Pancreas (tissue), 10 donors: ENCODE results near the gene MIR17HG. TPM values are rescaled to one million over a fixed set of nuclear protein-coding genes. Genes with fewer than 3 reads are reported as not detected.

Source experiments
- ATAC-seq, 4 donors: fragments of 200-7000 bp; cut with Tn5 transposase; one replicate each; pipeline versions ENCODE4 v1.8.0 to v1.9.1; 2020; ENCODE audit warnings: mild to moderate bottlenecking in 4 of 4, moderate library complexity in 4 of 4
- DNase-seq, 6 donors: peaks; one replicate each; pipeline ENCODE4 v3.0.0-alpha.2; 2020
- FAIRE-seq: peaks from 2 replicates; lab custom pipeline; 2012; peaks lifted over from hg19 to GRCh38; lab: Jason Lieb, UNC
- H3K27ac ChIP-seq, 4 donors: fragments of 200-600 bp; sonication (generic); 1 replicate in 3 of 4; 2 replicates in 1 of 4; pipeline versions ENCODE4 v1.5.0 to v1.8.0; 2020
- H3K27me3 ChIP-seq, 4 donors: fragments of 200-600 bp; one replicate each; pipeline ENCODE4 v1.8.0; 2021
- H3K36me3 ChIP-seq, 3 donors: fragments of 200-600 bp; sonication (generic) in 1 of 3; one replicate each; pipeline versions ENCODE4 v1.5.0 to v1.8.0; 2020 to 2021
- H3K4me1 ChIP-seq, 3 donors: fragments of 200-600 bp; one replicate each; pipeline ENCODE4 v1.8.0; 2021
- H3K4me3 ChIP-seq, 4 donors: fragments of 200-600 bp; sonication (generic) in 2 of 4; one replicate each; pipeline versions ENCODE4 v1.5.0 to v1.8.0; 2020 to 2021
- H3K9me3 ChIP-seq, 4 donors: fragments of 200-600 bp; one replicate each; pipeline ENCODE4 v1.8.0; 2021
- CTCF ChIP-seq, 4 donors: fragments of 200-600 bp; sonication (generic) in 3 of 4; IDR thresholded peaks; one replicate each; pipeline versions ENCODE4 v1.5.0 to v1.8.0; 2021; ENCODE audit warnings: antibody characterized with exemption in 4 of 4
- WGBS, 2 donors: extraction: QIAGEN DNeasy Blood & Tissue Kit; methylation state at CpG; one replicate each; pipeline ENCODE4 v1.1.7; 2013; 5-methylcytosine and 5-hydroxymethylcytosine counted together
- intact Hi-C, 3 donors: fragments of 100-400 bp; cut with DNase I; formaldehyde crosslinking; loops; one replicate each; pipeline versions ENCODE4 v1.11.1 to v1.14.2; 2022
- polyA plus RNA-seq, 2 donors: library from polyadenylated mRNA; stranded (reverse); fragments of 200-250 nt; gene quantifications; one replicate each; pipeline ENCODE4 v1.2.3, GENCODE V29; 2013
- total RNA-seq, 6 donors: library from RNA; stranded (reverse); fragmentation: NEBNext Ultra II Directional in 4 of 6; extraction: Animal tissue kit (Norgen Biotek cat#: 25700) in 4 of 6; gene quantifications; one replicate each; pipeline versions ENCODE4 v1.2.1 to v1.2.4, GENCODE V29; 2021 to 2023
- donor health status: healthy with polysubstance abuse.
- donor health status: DM: no; HTN: no; CAD: no; lungs with moderate emphysema.
- donor health status: DM: no; HTN: no; CAD: no.
- donor health status: control.
- donor health status: control.
- donor health status: Bipolar disorder and iron deficiency.
- donor health status: DM: yes; HTN: yes; CAD: no.
- donor health status: DM: no; HTN: no; CAD: no.
- donor health status: DM: no; HTN: no; CAD: no.
- donor health status: DM: yes; HTN: yes; CAD: no.

Gene MIR17HG
- total and polyA plus RNA-seq, 8 donors: 2.3 to 6.0 (median 3.8) TPM

DNA sequence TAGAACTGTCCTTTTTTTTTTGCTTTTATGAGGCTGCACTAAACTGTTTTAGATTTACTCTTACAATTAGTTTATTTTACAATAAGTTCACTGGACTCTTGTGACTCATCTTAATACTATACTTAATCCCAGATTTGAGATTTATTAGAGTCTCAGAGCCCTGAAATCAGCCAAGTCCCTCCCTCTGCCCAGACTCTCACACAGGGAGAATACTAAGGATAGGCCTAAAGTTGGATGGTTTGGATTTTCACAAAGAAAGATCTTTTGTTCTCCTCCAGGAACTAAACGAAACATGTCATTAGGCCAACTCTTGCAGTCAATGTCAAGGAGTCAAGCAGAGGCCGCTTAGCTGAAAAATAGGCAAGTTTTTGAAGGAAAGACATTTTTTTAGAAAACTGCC is 42.7 kb upstream of the MIR17HG start:
- no peak for DNase-seq
- intact Hi-C loops: no loop called here

DNA sequence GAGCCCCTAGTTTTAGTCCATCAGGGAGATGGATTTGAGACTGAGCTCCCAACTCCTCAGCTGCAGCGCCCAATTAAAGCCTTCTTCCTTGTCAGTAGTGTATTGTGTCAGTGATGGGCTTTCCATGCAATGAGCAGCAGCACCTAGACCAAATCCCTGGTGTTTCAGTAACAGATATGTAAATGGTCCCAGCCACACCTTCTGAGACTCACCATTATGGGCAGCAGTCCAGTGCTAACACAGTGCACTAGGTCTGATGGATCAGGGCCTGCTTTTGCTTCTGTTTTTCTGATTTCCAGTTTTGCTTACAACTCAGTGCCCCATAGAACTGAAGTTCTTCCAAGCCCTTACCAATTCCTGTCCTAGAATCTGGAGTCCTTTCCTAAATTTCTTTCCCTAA is 41.8 kb upstream of the MIR17HG start:
- Histone ChIP-seq H3K4me3 (no peak overlapping the region), H3K27me3 (peaks cover 0 to 7% (median 0%) of the 10 kb centered on the region in 4 donors), H3K36me3 (no peaks in the 10 kb centered on the region), H3K9me3 (no peaks in the 10 kb centered on the region), H3K4me1 (no peaks in the 10 kb centered on the region), H3K27ac (no peak overlapping the region)
- intact Hi-C loops: no loop called here
- DNase-seq (no peak), FAIRE-seq (no peak), ATAC-seq (no peak)
- TF ChIP-seq CTCF (IDR thresholded peaks at IDR 0.05): no peak
- WGBS, 2 donors: 86 to 93% methylated on average over 1 of the region's 1 CpG

More for the DNA sequence above, 42.7 kb upstream of the MIR17HG start:
- peaks cover 0 to 7% (median 0%) of the 10 kb centered on the region in 4 donors for H3K27me3 ChIP-seq
- no peak overlapping the region for H3K4me3 ChIP-seq
- WGBS, 2 donors: 60 to 63% methylated on average over 2 of the region's 2 CpGs
- H3K36me3 ChIP-seq: no peaks in the 10 kb centered on the region
- no peaks in the 10 kb centered on the region for H3K9me3 ChIP-seq
- no peak overlapping the region for H3K27ac ChIP-seq
- H3K4me1 ChIP-seq: no peaks in the 10 kb centered on the region
- TF ChIP-seq CTCF (IDR thresholded peaks at IDR 0.05): no peak
- FAIRE-seq (no peak), ATAC-seq (no peak)

- ATAC-seq: no peak
- no peak for DNase-seq
- Histone ChIP-seq H3K4me3 (no peak overlapping the region), H3K36me3 (no peaks in the 10 kb centered on the region), H3K4me1 (no peaks in the 10 kb centered on the region), H3K27me3 (peaks cover 0 to 7% (median 0%) of the 10 kb centered on the region in 4 donors), H3K27ac (no peak overlapping the region), H3K9me3 (no peaks in the 10 kb centered on the region)
- 59 to 76% methylated on average over 2 of the region's 2 CpGs for WGBS, 2 donors
- intact Hi-C loops: no loop called here
- no peak for TF ChIP-seq CTCF (IDR thresholded peaks at IDR 0.05)
- no peak for FAIRE-seq
Measured at GRCh38 chr13:91307887-91308286, 39.6 kb upstream of the MIR17HG start.

DNA sequence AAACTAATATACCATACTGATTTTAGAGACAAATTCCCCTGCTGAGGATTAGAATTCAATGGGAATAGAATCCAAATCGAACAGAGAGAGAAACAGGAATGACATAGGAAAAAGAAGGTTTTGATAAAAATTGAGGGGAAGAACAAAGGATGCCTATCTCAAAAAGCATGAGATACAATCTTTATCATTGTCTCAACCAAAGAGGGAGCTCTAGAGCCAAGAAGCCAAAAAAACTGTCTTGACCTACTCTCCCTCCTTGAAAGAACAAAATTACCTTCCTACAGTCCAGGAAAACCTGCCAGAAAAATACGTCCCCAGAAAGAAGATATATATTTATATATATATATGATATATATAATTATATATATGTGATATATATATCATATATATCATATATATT is 39.2 kb upstream of the MIR17HG start:
- WGBS, 2 donors: 33 to 48% methylated on average over 2 of the region's 2 CpGs
- intact Hi-C loops: no loop called here
- FAIRE-seq (no peak), ATAC-seq (no peak), DNase-seq (no peak)
- TF ChIP-seq CTCF (IDR thresholded peaks at IDR 0.05): no peak
- Histone ChIP-seq H3K4me3 (no peak overlapping the region), H3K27me3 (peaks cover 0 to 7% (median 0%) of the 10 kb centered on the region in 4 donors), H3K9me3 (no peaks in the 10 kb centered on the region), H3K36me3 (no peaks in the 10 kb centered on the region), H3K4me1 (no peaks in the 10 kb centered on the region), H3K27ac (no peak overlapping the region)

DNA sequence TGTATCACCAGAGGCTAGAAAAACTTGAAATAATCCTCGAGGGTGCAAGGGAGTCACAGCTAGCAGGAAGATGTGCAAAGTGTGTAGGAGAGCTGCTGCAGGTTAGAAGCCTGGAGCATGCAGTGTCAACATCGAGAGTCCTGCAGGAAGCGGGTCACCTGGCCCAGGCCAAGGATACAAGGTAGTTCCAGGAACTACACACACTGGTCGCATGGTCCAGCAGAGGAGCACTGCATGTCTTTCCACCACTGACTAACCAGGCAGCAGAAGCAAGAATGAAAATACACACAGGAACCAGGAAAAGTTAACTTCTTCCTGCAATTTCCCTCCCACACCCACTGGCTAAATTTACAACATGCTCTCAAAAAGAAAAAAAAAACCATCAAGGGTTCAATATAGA is 36.0 kb upstream of the MIR17HG start:
- no peak for DNase-seq
- H3K9me3 ChIP-seq: no peaks in the 10 kb centered on the region
- no peaks in the 10 kb centered on the region for H3K4me1 ChIP-seq
- peaks cover 0 to 30% (median 15%) of the 10 kb centered on the region in 4 donors for H3K27me3 ChIP-seq
- no peak overlapping the region for H3K4me3 ChIP-seq
- no peak for FAIRE-seq
- intact Hi-C loops: no loop called here
- no peaks in the 10 kb centered on the region for H3K36me3 ChIP-seq
- H3K27ac ChIP-seq: no peak overlapping the region
- no peak for TF ChIP-seq CTCF (IDR thresholded peaks at IDR 0.05)
- ATAC-seq: no peak
- WGBS, 2 donors: 56 to 65% methylated on average over 4 of the region's 4 CpGs
